ENCODE results near the gene TMEM92. TPM values are rescaled to one million over a fixed set of nuclear protein-coding genes. Genes with fewer than 3 reads are reported as not detected.

The TMEM92 gene
- total and polyA plus RNA-seq, 4 donors, result 0.05 to 17.9 (median 4.0) TPM

GRCh38 chr17:50268026-50268425 lies 6.2 kb upstream of the TMEM92 start (continued):
- no peak for TF ChIP-seq ZBTB33 (IDR thresholded peaks at IDR 0.05)

GRCh38 chr17:50268743-50269275 lies 5.5 kb upstream of the TMEM92 start:
- no peaks in the 10 kb centered on the region for H3K36me3 ChIP-seq (ENCODE audit: control insufficient read depth in 4 of 4, insufficient read depth in 3 of 4, low read depth in 1 of 4, low read length in 3 of 4)
- no peak overlapping the region for H3K9ac ChIP-seq (ENCODE audit: low read depth in 1 of 2, low read length in 2 of 2)
- TF ChIP-seq ZBTB33 (IDR thresholded peaks at IDR 0.05) (no peak), NR2F2 (IDR thresholded peaks at IDR 0.05) (no peak), JUND (IDR thresholded peaks at IDR 0.05) (no peak), RAD21 (IDR thresholded peaks at IDR 0.05) (no peak), EGR1 (IDR thresholded peaks at IDR 0.05; ENCODE audit: low read depth in 2 of 2) (no peak), SP1 (IDR thresholded peaks at IDR 0.05) (no peak), RXRA (IDR thresholded peaks at IDR 0.05) (no peak), TAF1 (conservative IDR thresholded peaks at IDR 0.05) (no peak)
- no peak overlapping the region for H3K4me3 ChIP-seq (ENCODE audit: low read depth in 1 of 3, low read length in 3 of 3)
- no peak overlapping the region for H3K27ac ChIP-seq (ENCODE audit: low read depth in 1 of 2, low read length in 2 of 2)
- WGBS, result 83% methylated on average over 7 of the region's 7 CpGs
- no peaks in the 10 kb centered on the region for H3K9me3 ChIP-seq (ENCODE audit: control insufficient read depth in 4 of 4, low read length in 3 of 4)
- peaks cover 1 to 16% (median 7%) of the 10 kb centered on the region in 4 donors for H3K4me1 ChIP-seq (ENCODE audit: control insufficient read depth in 4 of 4, insufficient read depth in 4 of 4, low read length in 3 of 4)
- H3K27me3 ChIP-seq (ENCODE audit: control insufficient read depth in 4 of 4, insufficient read depth in 4 of 4, low read length in 3 of 4), result no peaks in the 10 kb centered on the region
- no peak for DNase-seq (ENCODE audit: low spot score)

- DNase-seq (ENCODE audit: low spot score), result peak; percentile 58
- no peaks in the 10 kb centered on the region for H3K27me3 ChIP-seq (ENCODE audit: control insufficient read depth in 4 of 4, insufficient read depth in 4 of 4, low read length in 3 of 4)
- no peak overlapping the region for H3K4me3 ChIP-seq (ENCODE audit: low read depth in 1 of 3, low read length in 3 of 3)
- H3K9me3 ChIP-seq (ENCODE audit: control insufficient read depth in 4 of 4, low read length in 3 of 4), result no peaks in the 10 kb centered on the region
- peaks cover 4 to 23% (median 11%) of the 10 kb centered on the region in 4 donors for H3K4me1 ChIP-seq (ENCODE audit: control insufficient read depth in 4 of 4, insufficient read depth in 4 of 4, low read length in 3 of 4)
- 68% methylated on average over 16 of the region's 16 CpGs for WGBS
- no peak overlapping the region for H3K27ac ChIP-seq (ENCODE audit: low read depth in 1 of 2, low read length in 2 of 2)
- H3K9ac ChIP-seq (ENCODE audit: low read depth in 1 of 2, low read length in 2 of 2), result no peak overlapping the region
- no peaks in the 10 kb centered on the region for H3K36me3 ChIP-seq (ENCODE audit: control insufficient read depth in 4 of 4, insufficient read depth in 3 of 4, low read depth in 1 of 4, low read length in 3 of 4)
- TF ChIP-seq HNF4A (conservative IDR thresholded peaks at IDR 0.05) (no peak), RAD21 (IDR thresholded peaks at IDR 0.05) (peak; percentile 81 to 90), RXRA (IDR thresholded peaks at IDR 0.05) (peak in 1 of 2 donors; percentile 13), YY1 (IDR thresholded peaks at IDR 0.05) (no peak), CTCF (IDR thresholded peaks at IDR 0.05; ENCODE audit: low read depth, low read length, missing input control) (peak; percentile 73)
Observed at GRCh38 chr17:50269477-50270434, 4.5 kb upstream of the TMEM92 start.

Data from liver (tissue), 9 donors.